ENCODE data around the gene COX14. TPM values are rescaled to one million over a fixed set of nuclear protein-coding genes. Genes with fewer than 3 reads are reported as not detected.

Gene COX14
- total RNA-seq, 1 experiment from 2014 or later: 31.9 TPM

DNA sequence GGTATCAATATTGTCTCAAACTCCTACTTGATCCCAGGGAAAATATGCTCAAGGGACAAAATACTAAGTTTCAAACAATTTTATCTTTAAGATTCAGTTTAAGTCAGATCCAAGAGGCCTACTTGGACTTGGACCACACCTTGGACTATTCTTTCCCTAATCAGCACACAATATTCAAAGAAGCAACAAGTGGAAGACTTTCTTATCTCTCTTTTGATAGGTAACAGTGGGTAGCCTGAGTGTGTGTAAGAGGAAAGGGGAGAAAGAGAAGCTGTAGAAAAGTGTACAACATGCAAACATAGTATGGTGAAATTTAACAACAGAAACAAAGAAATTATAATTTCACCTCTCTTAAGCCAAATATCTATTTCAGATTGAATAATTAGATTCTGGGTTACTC is 48.6 kb downstream of the COX14 start:
- no peaks in the 10 kb centered on the region for H4K20me1 ChIP-seq (ENCODE audit: control insufficient read depth, insufficient read depth, insufficient read length)
- no peak overlapping the region for H2BK120ac ChIP-seq (ENCODE audit: low read depth, low read length, poor library complexity, severe bottlenecking)
- H3K79me1 ChIP-seq (ENCODE audit: insufficient read depth, low read depth, low read length, poor library complexity, severe bottlenecking): no peaks in the 10 kb centered on the region
- no peak overlapping the region for H3K4ac ChIP-seq (ENCODE audit: low read depth, low read length)
- H4K8ac ChIP-seq (replicated peaks; ENCODE audit: insufficient read length, low read depth, low read length): no peak overlapping the region
- H3K14ac ChIP-seq (ENCODE audit: insufficient read depth, low read length): no peak overlapping the region
- H3K9me3 ChIP-seq (ENCODE audit: control insufficient read depth, low read depth, low read length): no peaks in the 10 kb centered on the region
- H3K23me2 ChIP-seq (ENCODE audit: insufficient read length, low read depth, low read length, poor library complexity, severe bottlenecking): no peaks in the 10 kb centered on the region
- H3T11ph ChIP-seq (ENCODE audit: low read length): no peak overlapping the region
- H2AFZ ChIP-seq (ENCODE audit: low read length): no peak overlapping the region
- H4K91ac ChIP-seq (ENCODE audit: insufficient read length, low read depth, low read length): no peak overlapping the region
- H3K4me3 Mint-ChIP-seq: no peak overlapping the region
- no peak overlapping the region for H3K18ac ChIP-seq (ENCODE audit: insufficient read length, low read depth, low read length)
- no peak overlapping the region for H4K5ac ChIP-seq (ENCODE audit: insufficient read length, low read depth, low read length)
- H3K56ac ChIP-seq (ENCODE audit: insufficient read length, low read depth, low read length): no peak overlapping the region
- no peak overlapping the region for H2AK5ac ChIP-seq (ENCODE audit: insufficient read length, low read length)
- peaks cover 7 to 12% of the 10 kb centered on the region in 2 experiments; a peak in 3 of 4 replicates for H3K4me1 Mint-ChIP-seq
- H3K9me3 Mint-ChIP-seq: no peaks in the 10 kb centered on the region
- no peak overlapping the region for H2BK20ac ChIP-seq (ENCODE audit: low read depth, low read length, poor library complexity, severe bottlenecking)
- no peak overlapping the region for H3K23ac ChIP-seq (ENCODE audit: insufficient read length, low read depth, low read length)
- peaks cover 18% of the 10 kb centered on the region; the same call in 1 of the 2 replicates for H3K79me2 ChIP-seq (ENCODE audit: insufficient read depth, low read length)
- no peaks in the 10 kb centered on the region for H3K4me1 ChIP-seq (ENCODE audit: insufficient read depth, low read length)
- H2BK15ac ChIP-seq (ENCODE audit: low read depth, low read length): no peak overlapping the region
- H3K36me3 Mint-ChIP-seq (ENCODE audit: insufficient read depth in 1 of 3, low read depth in 3 of 3): peaks cover 11 to 17% (median 12%) of the 10 kb centered on the region in 3 experiments; a peak in 5 of 7 replicates
- H3K27ac Mint-ChIP-seq: no peak overlapping the region; a peak in 1 of 7 replicates
- H2BK12ac ChIP-seq (ENCODE audit: insufficient read length, low read depth, low read length): no peak overlapping the region
- H3K4me2 ChIP-seq (ENCODE audit: insufficient read depth, insufficient read length, low read length): no peak overlapping the region
- H3K27me3 Mint-ChIP-seq (ENCODE audit: low read depth): no peaks in the 10 kb centered on the region
- no peak overlapping the region for H2BK5ac ChIP-seq (ENCODE audit: insufficient read length, low read length)
- H3K27me3 ChIP-seq (ENCODE audit: insufficient read depth, low read length): no peaks in the 10 kb centered on the region
- no peak for DNase-seq
- TF ChIP-seq, protein P1, sequence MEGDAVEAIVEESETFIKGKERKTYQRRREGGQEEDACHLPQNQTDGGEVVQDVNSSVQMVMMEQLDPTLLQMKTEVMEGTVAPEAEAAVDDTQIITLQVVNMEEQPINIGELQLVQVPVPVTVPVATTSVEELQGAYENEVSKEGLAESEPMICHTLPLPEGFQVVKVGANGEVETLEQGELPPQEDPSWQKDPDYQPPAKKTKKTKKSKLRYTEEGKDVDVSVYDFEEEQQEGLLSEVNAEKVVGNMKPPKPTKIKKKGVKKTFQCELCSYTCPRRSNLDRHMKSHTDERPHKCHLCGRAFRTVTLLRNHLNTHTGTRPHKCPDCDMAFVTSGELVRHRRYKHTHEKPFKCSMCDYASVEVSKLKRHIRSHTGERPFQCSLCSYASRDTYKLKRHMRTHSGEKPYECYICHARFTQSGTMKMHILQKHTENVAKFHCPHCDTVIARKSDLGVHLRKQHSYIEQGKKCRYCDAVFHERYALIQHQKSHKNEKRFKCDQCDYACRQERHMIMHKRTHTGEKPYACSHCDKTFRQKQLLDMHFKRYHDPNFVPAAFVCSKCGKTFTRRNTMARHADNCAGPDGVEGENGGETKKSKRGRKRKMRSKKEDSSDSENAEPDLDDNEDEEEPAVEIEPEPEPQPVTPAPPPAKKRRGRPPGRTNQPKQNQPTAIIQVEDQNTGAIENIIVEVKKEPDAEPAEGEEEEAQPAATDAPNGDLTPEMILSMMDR (conservative IDR thresholded peaks at IDR 0.05): no peak
- H3K27ac ChIP-seq (ENCODE audit: insufficient read length, low read depth, low read length): no peak overlapping the region
- no peak overlapping the region for H3K9ac ChIP-seq (ENCODE audit: extremely low read depth, insufficient read length, low read length)

All from H9 (cell line).